NCI-H2196 (cell line): ENCODE measurements around the gene TSPEAR.
"Not testable (repeated sequence)": the region's sequence is repeated elsewhere in the genome, so short reads cannot be mapped to it uniquely, and the experiment has no call there.

Experiments used
- DNase-seq: peaks from one replicate; lab custom pipeline; 2025; ENCODE audit not compliant: unreplicated experiment; lab: John Stamatoyannopoulos, UW

Gene TSPEAR

GRCh38 chr21:44686843-44687561, 24.4 kb downstream of the TSPEAR start:
- DNase-seq: no peak

DNA sequence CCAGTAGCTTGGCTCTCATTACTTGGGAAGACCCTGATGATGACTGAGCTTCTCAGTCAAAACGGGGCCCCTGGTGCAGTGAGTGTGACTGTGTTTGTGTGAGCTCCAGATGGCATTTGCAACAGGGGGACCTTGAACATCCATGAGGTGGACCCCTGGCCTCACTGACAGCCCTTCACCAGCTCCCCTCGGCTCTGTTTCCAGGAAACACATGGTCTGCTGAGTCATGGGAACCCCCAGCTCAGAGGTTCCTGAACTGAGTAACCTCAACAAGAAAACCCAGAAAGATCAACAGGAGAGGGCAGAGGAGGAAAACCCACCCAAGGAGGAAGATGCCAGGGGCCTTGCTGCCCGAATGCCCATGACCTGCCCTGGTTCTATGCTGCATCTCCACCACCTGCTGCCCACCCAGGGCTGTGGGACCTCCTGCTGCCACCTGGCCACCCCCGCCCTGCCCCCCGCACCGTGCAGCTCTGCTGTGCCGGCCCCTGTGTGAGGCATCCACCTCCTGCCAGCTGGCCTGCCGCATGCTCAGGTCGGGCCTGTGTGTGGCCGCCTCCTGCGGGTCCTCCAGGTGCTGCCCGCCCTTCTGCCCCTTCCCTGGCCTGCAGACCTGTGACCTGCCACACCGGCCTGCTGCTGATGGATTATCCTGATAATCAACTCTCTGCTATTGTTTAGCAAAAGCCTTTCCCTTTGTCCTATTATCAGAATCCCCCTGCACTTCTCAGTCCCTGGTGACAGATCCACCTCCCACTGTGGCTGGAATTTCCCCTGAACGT, 25.2 kb downstream of the TSPEAR start:
- DNase-seq: no peak

DNA sequence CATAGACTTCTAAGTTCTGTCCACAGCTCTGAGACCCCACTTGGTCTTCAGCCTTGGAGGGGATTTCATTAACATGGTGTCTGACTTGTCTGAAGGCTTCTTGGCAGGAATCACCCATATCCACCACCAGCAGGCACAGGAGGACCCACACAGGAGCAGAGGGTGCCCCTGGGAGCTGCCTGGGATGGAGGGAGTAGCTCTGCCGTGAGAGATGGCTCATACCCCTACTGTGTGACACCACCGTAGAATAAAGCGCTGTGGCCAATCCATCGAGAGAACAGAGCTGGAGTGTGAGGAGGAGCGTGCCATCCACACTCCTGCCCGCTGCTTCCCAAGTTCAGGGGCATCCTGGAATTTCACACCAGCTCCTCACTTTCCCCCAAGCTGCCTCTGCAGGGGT, 26.3 kb downstream of the TSPEAR start:
- DNase-seq: not testable (repeated sequence)

DNA sequence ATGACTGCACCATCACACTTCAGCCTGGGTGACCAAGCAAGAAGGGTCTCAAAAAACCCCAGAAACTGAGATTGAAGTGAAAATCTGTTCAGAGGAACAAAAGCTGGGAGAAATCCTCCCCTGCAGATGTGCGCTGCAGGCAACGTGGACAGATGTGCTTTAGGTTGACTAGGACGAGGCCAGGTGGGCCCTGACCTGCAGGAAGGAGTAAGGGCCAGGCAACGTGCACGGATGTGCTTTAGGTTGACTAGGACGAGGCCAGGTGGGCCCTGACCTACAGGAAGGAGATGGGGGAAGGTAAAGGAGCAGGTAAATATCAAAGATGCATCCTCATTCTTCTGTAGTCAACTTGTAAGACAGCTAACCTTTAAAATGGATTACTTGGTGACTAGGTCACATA, 26.9 kb downstream of the TSPEAR start:
- no peak for DNase-seq

DNA sequence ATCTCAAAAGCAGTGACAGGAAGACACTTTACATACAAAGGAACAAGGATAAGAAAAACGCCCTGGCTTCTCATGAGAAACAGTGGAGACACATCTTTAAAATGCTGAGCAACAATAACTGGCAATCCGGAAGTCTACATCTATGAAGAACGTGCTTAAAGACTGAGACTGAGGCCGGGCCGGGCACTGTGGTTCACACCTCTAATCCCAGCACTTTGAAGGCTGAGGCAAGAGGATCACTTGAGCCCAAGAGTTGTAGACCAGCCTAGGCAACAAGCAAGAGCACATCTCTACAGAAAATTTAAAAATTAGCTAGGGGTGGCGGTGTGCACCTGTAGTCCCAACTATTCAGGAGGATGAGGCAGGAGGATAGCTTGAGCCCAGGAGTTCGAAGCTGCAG, 27.3 kb downstream of the TSPEAR start:
- DNase-seq: no peak

DNA sequence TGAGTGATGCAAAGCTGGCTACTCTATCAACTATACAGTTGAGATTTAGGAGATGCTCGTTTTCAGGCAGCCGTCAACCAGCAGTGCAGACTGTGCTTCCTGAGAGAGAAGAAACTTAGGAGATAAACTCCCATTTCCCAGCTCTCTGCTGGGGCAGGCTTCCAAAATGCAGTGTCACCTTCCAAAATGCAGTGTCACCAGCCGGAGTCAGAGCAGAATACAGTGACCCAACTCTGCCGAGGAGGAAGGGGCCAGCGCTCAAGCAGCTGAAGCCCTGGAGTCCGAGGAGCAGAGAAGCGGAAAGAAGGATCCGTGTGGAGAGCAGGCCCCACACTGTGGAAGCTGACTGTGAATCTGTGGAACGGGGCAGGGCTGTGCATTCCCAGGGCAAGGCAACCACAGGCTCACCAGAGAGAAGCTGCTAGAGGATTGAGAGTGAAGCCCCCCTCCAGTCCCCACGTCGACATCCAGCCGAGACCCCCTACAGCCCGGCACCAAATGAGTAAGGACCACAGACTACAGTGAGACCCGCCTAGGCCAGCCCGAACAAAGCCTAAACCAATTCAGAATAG, 28.7 kb downstream of the TSPEAR start:
- no peak for DNase-seq

DNA sequence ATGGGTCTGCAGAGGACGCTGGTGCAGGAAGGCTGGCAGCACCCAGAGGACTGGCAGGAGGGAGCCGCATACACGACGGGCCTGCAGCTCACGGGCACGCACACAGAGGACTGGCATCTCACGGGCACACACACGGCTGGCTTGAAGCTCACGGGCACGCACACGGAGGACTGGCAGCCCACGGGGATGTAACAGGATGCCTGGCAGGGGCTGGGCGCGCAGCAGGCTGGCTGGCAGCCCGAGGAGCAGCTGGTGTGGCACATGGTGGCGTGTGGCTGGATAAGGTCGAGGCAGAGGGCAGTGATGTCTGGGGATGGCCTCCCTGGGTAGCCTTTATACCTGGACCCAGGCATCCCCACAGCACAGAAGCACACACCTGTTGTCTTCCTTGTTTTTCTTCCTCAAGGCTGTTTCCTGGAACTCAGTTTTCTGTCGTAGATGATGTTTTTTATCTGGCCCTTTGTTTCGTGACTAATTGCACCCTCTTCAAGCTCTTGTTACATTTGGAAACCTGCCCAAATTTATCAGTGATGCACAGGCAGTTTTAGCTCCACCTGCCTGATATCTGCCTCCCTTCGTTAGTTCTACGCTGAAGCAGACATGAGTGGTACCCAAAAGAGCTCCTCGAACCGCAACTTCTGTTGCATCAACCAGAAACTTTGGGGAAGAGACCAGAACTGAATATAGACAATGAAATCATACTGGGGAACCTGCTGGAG, 29.4 kb downstream of the TSPEAR start, which contains the start of gene KRTAP12-1:
Gene KRTAP12-1, minus strand, starts transcription at position 303 of the 719 bp plus-strand sequence. Its CDS starts 40 bp downstream, at position 263.
- peak; percentile 76 for DNase-seq

GRCh38 chr21:44681152-44681551, 30.2 kb downstream of the TSPEAR start:
- no peak for DNase-seq

DNA sequence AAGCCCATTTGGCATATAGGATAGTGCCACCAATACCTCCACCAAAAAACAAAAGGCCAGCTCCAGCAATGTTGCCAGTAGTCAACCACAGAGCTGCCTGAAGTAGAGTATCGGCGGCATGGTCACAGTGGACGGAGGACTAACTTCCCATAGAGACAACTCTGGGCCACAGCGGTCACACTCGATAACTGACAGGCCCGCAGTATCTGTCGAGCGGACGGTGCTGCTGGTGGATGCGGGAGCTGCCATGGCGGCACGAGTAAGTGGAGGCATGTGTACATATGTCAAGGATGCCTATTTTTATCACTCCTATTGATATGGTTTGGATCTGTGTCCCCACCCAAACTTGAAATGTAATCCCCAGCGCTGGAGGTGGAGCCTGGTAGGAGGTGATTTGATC, 33.5 kb downstream of the TSPEAR start:
- DNase-seq: no peak

DNA sequence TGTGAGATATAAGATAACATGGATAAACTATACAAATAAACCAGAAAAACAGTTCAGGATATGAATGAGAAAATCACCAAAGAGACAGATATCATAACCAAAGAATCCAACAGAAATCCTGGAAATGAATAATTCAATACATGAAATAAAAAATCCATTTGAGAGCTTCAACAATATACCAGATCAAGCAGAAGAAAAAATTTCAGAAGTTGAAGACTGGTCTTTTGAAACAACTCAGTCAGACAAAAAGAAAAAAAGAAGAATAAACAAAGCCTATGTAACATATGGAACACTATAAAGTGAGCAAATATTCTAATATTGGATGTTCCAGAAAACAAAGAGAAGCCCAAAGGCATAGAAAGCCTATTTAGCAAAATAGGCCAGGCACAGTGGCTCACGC, 39.5 kb downstream of the TSPEAR start:
- no peak for DNase-seq

DNA sequence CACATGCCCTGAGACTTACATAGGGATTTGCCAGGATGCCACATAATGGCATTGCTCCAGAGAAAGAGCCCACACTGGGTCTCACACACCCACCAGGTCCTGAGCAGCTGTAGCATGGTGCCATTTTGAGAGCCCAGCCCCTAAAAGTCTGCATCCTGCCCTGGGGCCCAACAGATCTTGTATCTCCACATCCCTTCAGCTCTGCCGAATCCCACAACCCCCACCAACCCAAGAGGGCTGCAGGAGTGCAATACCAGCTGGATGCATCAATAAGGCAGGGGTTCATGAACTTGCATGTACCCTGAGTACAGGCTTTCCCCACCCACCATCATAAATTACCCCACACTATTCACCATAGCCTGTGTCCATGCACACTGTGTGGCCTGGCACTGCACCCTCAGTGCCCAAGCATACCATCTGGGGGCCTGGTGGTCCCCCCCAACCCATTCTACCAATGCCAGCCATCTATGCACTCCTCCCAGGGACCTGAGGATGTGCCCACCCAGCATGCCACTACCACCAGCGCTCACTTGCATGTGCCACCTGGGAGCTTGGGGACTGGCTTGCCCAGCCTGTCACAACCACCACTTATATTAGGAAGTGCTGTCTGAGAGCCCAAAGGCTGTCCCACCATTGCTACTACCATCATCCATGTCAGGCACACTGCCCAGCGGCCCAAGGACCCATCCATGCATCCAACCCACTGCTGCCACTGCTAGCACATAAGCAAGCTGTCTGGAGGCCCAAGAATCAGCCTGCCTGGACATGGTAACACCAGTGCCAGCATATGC, 40.5 kb downstream of the TSPEAR start:
- no peak for DNase-seq

- DNase-seq: no peak
Observed at GRCh38 chr21:44667612-44668011, 43.8 kb downstream of the TSPEAR start.

GRCh38 chr21:44666401-44667320, 44.7 kb downstream of the TSPEAR start, which contains the start of gene KRTAP12-2:
Gene KRTAP12-2, minus strand, starts transcription at chr21:44666927. Its CDS starts 41 bp downstream, at chr21:44666886.
- DNase-seq: peak; percentile 68

GRCh38 chr21:44664691-44665090, 46.7 kb downstream of the TSPEAR start:
- no peak for DNase-seq

DNA sequence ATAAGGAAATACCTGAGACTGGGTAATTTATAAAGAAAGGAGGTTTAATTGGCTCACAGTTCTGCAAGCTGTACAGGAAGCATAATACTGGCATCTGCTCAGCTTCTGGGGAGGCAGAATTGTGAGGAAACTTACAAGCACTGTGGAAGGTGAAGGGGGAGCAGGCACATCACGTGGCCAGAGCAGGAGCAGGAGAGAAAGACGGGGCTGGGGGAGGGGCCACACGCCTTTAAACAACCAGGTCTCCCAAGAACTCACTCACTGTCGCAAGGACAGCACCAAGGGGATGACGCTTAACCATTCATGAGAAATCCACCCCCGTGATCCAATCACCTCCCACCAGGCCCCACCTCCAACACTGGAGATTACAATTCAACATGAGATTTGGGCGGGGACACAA, 49.8 kb downstream of the TSPEAR start:
- not testable (repeated sequence) for DNase-seq

GRCh38 chr21:44658913-44659595, 52.3 kb downstream of the TSPEAR start:
- no peak for DNase-seq

GRCh38 chr21:44658541-44658910, 52.8 kb downstream of the TSPEAR start:
- DNase-seq: no peak

DNA sequence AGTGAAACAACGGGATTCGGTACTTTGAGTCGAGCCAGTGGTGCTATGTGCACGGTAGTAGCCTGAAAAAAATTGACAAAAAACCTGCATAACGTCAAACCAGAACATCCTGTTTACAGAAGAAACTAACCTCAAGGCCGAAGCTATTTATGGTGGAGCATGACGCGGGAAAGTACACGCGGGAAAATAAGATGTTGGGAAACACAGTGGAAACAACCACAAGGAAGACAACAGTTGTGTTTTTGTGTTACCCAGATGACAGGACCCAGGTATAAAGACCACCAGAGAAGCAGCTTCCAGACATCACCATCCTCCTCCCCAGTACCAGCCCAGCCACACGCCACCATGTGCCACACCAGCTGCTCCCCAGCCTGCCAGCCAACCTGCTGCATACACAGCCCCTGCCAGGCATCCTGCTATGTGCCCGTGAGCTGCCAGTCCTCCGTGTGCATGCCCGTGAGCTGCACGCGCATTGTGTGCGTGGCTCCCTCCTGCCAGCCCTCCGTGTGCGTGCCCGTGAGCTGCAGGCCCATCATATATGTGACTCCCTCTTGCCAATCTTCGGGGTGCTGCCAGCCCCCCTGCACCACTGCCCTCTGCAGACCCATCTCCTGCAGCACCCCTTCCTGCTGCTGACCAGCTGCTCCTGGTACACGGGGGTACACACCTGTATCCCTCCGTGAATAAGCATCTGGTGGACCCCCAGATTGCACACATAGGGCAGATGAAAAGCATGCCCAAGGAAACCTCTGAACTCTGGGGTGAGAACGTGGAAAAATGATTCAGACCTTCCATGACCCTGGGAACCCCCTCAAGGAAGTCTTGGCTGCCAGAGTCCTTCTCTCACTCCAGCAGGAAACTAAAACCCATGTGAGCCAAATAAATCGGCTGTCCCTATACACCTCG, 53.5 kb downstream of the TSPEAR start, which contains the start of gene KRTAP12-3:
Gene KRTAP12-3, plus strand, starts transcription at position 298 of the 906 bp plus-strand sequence. Its CDS starts 48 bp downstream, at position 346.
- DNase-seq: no peak
